HG02870 (cell line): ENCODE measurements around the gene HSD11B1L.
"Not testable (repeated sequence)": the region's sequence is repeated elsewhere in the genome, so short reads cannot be mapped to it uniquely, and the experiment has no call there.

ENCODE experiments used
- ATAC-seq: cut with Tn5 transposase; IDR thresholded peaks from one replicate; pipeline ENCODE4 v1.9.1; 2021; ENCODE audit warnings: mild to moderate bottlenecking, moderate library complexity; ENCODE audit not compliant: unreplicated experiment

The HSD11B1L gene

GRCh38 chr19:5686647-5687359 lies 6.0 kb downstream of the HSD11B1L start:
- ATAC-seq: peak; percentile 52

GRCh38 chr19:5687360-5688198 lies 6.8 kb downstream of the HSD11B1L start:
- no peak for ATAC-seq

- ATAC-seq: not testable (repeated sequence)
Observed at GRCh38 chr19:5688262-5688881, 7.5 kb downstream of the HSD11B1L start.

- peak; percentile 33 for ATAC-seq
Observed at GRCh38 chr19:5690125-5690954, 9.5 kb downstream of the HSD11B1L start, which contains the start of gene RPL36. RPL36 (plus strand) TSS chr19:5690295; CDS start chr19:5690508, 213 bp downstream.

GRCh38 chr19:5690955-5691821 lies 10.4 kb downstream of the HSD11B1L start:
- ATAC-seq: no peak

- no peak for ATAC-seq
Observed at GRCh38 chr19:5691822-5692722, 11.2 kb downstream of the HSD11B1L start.

- ATAC-seq: no peak
Observed at GRCh38 chr19:5692723-5693194, 11.9 kb downstream of the HSD11B1L start.

- no peak for ATAC-seq
Observed at GRCh38 chr19:5693195-5694166, 12.7 kb downstream of the HSD11B1L start.

- ATAC-seq: no peak
Observed at GRCh38 chr19:5694167-5694955, 13.5 kb downstream of the HSD11B1L start.

- ATAC-seq: no peak
Observed at GRCh38 chr19:5694956-5695648, 14.3 kb downstream of the HSD11B1L start.

- ATAC-seq: no peak
Observed at GRCh38 chr19:5695649-5696195, 14.9 kb downstream of the HSD11B1L start.

- no peak for ATAC-seq
Observed at GRCh38 chr19:5696196-5697021, 15.6 kb downstream of the HSD11B1L start.

- ATAC-seq: no peak
Observed at GRCh38 chr19:5697022-5697889, 16.4 kb downstream of the HSD11B1L start.
